GM21825 (cell line): ENCODE results near the gene RHCE.
"Not testable (repeated sequence)": the region's sequence is repeated elsewhere in the genome, so short reads cannot be mapped to it uniquely, and the experiment has no call there.

Experiments used
- ATAC-seq: cut with Tn5 transposase; IDR thresholded peaks from one replicate; pipeline ENCODE4 v1.9.1; 2021; ENCODE audit warnings: mild to moderate bottlenecking, moderate library complexity; ENCODE audit not compliant: unreplicated experiment

Gene RHCE

GRCh38 chr1:25402947-25403803, 17.4 kb downstream of the RHCE start:
- not testable (repeated sequence) for ATAC-seq

DNA sequence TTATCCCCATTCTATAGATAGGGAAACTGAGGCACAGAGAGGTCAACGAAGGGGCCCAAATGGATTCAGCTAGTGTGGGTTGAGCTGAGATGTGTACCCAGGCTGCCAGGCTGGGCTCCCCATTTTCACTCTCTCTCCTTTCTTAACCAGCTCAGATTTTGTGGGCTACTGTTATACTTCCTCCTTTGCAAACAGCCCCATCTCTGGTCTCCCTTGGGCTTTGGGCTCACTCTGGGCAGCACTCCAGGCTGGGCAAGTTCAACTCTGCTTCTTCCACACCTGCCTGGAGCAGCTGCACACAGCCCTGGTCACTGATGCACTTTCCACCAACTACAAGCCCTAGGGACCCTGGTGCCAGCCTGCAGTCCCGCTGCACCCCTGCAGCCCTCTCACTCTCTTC, 22.5 kb downstream of the RHCE start:
- not testable (repeated sequence) for ATAC-seq

GRCh38 chr1:25397549-25397948, 23.1 kb downstream of the RHCE start:
- not testable (repeated sequence) for ATAC-seq

- ATAC-seq, result no peak
These were observed 27.8 kb downstream of the RHCE start for GRCh38 chr1:25392841-25393240.

GRCh38 chr1:25389721-25390120, 30.9 kb downstream of the RHCE start:
- not testable (repeated sequence) for ATAC-seq

GRCh38 chr1:25388691-25389090, 31.9 kb downstream of the RHCE start:
- not testable (repeated sequence) for ATAC-seq

GRCh38 chr1:25387096-25387495, 33.5 kb downstream of the RHCE start:
- ATAC-seq, result not testable (repeated sequence)

- not testable (repeated sequence) for ATAC-seq
These were observed 36.8 kb downstream of the RHCE start for GRCh38 chr1:25383875-25384274.

- not testable (repeated sequence) for ATAC-seq
These were observed 37.5 kb downstream of the RHCE start for GRCh38 chr1:25383090-25383489.

GRCh38 chr1:25382543-25382942, 38.1 kb downstream of the RHCE start:
- ATAC-seq, result not testable (repeated sequence)

GRCh38 chr1:25378367-25378766, 42.3 kb downstream of the RHCE start:
- not testable (repeated sequence) for ATAC-seq

DNA sequence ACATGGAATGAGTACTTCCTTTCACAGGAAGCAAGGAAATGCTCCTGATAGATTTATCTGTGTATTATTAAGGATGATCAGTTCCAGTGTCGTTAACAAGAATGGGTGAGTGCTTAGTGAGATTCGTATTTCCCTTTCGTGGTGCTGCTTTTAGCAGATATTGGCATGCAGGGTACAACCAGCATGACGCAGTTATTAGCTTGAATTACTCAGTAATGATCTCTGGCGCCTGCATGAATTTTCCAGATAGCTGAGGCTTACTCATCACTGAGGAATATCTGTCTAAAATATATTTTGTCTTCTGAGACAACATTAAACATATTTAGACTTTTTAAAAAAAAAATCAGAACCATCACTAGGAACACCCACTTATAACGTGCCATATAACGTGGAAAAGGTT, 48.9 kb downstream of the RHCE start:
- not testable (repeated sequence) for ATAC-seq

- not testable (repeated sequence) for ATAC-seq
These were observed 50.8 kb downstream of the RHCE start for GRCh38 chr1:25369691-25370271.

GRCh38 chr1:25369241-25369640, 51.4 kb downstream of the RHCE start:
- no peak for ATAC-seq

GRCh38 chr1:25362634-25363559, 57.7 kb downstream of the RHCE start:
- ATAC-seq, result not testable (repeated sequence)

DNA sequence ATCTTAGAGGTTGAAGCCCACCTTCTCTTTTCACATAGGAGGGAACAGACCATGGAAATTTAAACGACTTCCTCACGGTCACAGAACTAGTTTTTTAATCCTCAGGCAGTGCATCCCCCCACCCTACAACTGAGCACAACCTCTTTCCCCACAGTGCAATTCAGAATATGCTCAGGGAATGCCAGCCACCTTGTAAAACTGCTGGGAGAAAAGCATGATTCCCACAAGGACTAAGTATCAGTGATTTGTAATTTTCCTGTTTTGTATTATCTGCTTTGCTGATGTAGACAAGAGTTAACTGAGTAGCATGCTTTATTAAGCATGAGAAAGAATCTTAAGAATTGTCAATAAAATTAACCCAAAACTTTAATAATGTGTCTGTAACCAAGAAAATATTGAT, 58.7 kb downstream of the RHCE start:
- ATAC-seq, result no peak

- no peak for ATAC-seq
These were observed 59.7 kb downstream of the RHCE start for GRCh38 chr1:25360596-25361581.

DNA sequence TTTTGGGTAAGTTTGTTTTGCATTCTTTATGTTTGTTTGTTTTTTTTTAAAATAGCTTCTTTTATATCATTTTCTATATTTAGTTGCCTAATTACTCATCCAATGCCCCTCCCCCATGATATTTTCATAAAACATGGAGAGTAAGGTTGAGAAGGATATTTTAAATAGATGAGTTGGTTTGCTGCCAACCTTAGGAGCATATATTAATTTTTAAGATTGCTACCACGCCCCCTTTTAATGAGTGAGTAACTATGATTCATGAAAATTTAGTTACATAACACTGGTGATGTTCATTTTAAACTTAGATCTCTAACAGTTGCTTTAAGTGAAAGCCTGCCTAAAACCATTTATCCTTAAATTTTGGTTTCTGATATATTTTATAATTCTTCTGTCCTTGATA, 63.8 kb downstream of the RHCE start:
- no peak for ATAC-seq

- ATAC-seq, result no peak
These were observed 64.2 kb downstream of the RHCE start for GRCh38 chr1:25356441-25356840.

GRCh38 chr1:25355841-25356395, 64.7 kb downstream of the RHCE start:
- ATAC-seq, result no peak
